Heart right ventricle (tissue), 16 donors: ENCODE measurements around the gene C19orf33. TPM values are rescaled to one million over a fixed set of nuclear protein-coding genes. Genes with fewer than 3 reads are reported as not detected.

Source experiments
- ATAC-seq, 8 donors: fragments of 200-7000 bp; cut with Tn5 transposase; one replicate each; pipeline ENCODE4 v1.9.1; 2020; ENCODE audit warnings: mild to moderate bottlenecking in 8 of 8, moderate library complexity in 8 of 8, moderate number of reproducible peaks in 1 of 8
- DNase-seq, 2 donors: peaks; one replicate each; pipeline ENCODE4 v3.0.0-alpha.2; 2020
- H3K27ac ChIP-seq, 10 donors: fragments of 200-600 bp; sonication (generic) in 2 of 10; one replicate each; pipeline versions ENCODE4 v1.5.0 to v1.8.0; 2020 to 2022; ENCODE audit warnings: mild to moderate bottlenecking in 3 of 10
- H3K27me3 ChIP-seq, 7 donors: fragments of 200-600 bp; one replicate each; pipeline ENCODE4 v1.8.0; 2021 to 2022; ENCODE audit warnings: mild to moderate bottlenecking in 2 of 7
- H3K36me3 ChIP-seq, 9 donors: fragments of 200-600 bp; sonication (generic) in 1 of 9; one replicate each; pipeline versions ENCODE4 v1.5.0 to v1.8.0; 2020 to 2022; ENCODE audit warnings: mild to moderate bottlenecking in 2 of 9
- H3K4me1 ChIP-seq, 9 donors: fragments of 200-600 bp; sonication (generic) in 1 of 9; one replicate each; pipeline versions ENCODE4 v1.5.0 to v1.8.0; 2020 to 2022; ENCODE audit warnings: mild to moderate bottlenecking in 4 of 9
- H3K4me3 ChIP-seq, 10 donors: fragments of 200-600 bp; sonication (generic) in 2 of 10; one replicate each; pipeline versions ENCODE4 v1.5.0 to v1.8.0; 2020 to 2022; ENCODE audit warnings: mild to moderate bottlenecking in 7 of 10, moderate library complexity in 2 of 10
- H3K9me3 ChIP-seq, 11 donors: fragments of 200-600 bp in 10 of 11; sonication (generic) in 2 of 11; one replicate each; pipeline versions ENCODE4 v1.5.0 to v1.8.0; 2013 to 2022; ENCODE audit warnings: mild to moderate bottlenecking in 2 of 11, control low read depth in 1 of 11, moderate library complexity in 1 of 11
- WGBS, 2 donors: extraction: QIAGEN DNeasy Blood & Tissue Kit; methylation state at CpG; one replicate each; pipeline ENCODE4 v1.1.7; 2013; ENCODE audit warnings: inconsistent platforms in 1 of 2; 5-methylcytosine and 5-hydroxymethylcytosine counted together
- intact Hi-C, 10 donors: fragments of 100-400 bp; cut with DNase I; formaldehyde crosslinking; loops; one replicate each; pipeline versions ENCODE4 v1.11.1 to v1.14.2; 2022
- polyA plus RNA-seq, 2 donors: library from polyadenylated mRNA; stranded (reverse); fragments of 200-250 nt; gene quantifications; one replicate each; pipeline ENCODE4 v1.2.3, GENCODE V29; 2013
- total RNA-seq, 10 donors: library from RNA; stranded (reverse); fragmentation: NEBNext Ultra II Directional in 3 of 10; extraction: Animal tissue kit (Norgen Biotek cat#: 25700) in 3 of 10; gene quantifications; one replicate each; pipeline versions ENCODE4 v1.2.1 to v1.2.4, GENCODE V29; 2021 to 2023
- TF ChIP-seq, protein P1 (sequence below), 9 donors: fragments of 200-600 bp; sonication (generic) in 2 of 9; IDR thresholded peaks; one replicate each; pipeline versions ENCODE4 v1.5.0 to v1.8.0; 2021 to 2022; ENCODE audit warnings: antibody characterized with exemption in 9 of 9, mild to moderate bottlenecking in 5 of 9, moderate library complexity in 1 of 9
- donor health status: Arrhythmogenic right ventricular cardiomyopathy.
- donor health status: ischemic (EF 13 %, LVEDD 7.1; RV severe dilation, severe dysfunction).
- donor health status: healthy with polysubstance abuse.
- donor health status: DM: no; HTN: yes; CAD: no.
- donor health status: DM: no; HTN: no; CAD: no.
- donor health status: ischemic (EF 25% LVEDD 6.9; RV normal size, moderate dysfunction).
- donor health status: ischemic (EF 25% LVEDD 5.7; RV mildly dilated, moderate dysfunction).
- donor health status: healthy.
- donor health status: DM: yes; HTN: yes; CAD: no.
- donor health status: Ischemic cardiomyopathy.
- donor health status: ischemic (EF 35%, LVEDD 5.7; RV mildly dilated, moderate dysfunction).
- donor health status: nonischemic (EF 11% LVEDD 7.7; RV severe dilation, severe dysfunction).
- donor health status: DM: yes; HTN: yes; CAD: no.
- donor health status: PGD.
- donor health status: ischemic (EF 29% LVEDD 5.4; RV normal size, mild dysfunction).
- donor health status: nonischemic (EF 23%, LVEDD 6.1; RV moderate dilation, normal function).

Gene C19orf33
- total and polyA plus RNA-seq, 12 donors, result 2.2 to 133 (median 4.2) TPM; not detected in 2

DNA sequence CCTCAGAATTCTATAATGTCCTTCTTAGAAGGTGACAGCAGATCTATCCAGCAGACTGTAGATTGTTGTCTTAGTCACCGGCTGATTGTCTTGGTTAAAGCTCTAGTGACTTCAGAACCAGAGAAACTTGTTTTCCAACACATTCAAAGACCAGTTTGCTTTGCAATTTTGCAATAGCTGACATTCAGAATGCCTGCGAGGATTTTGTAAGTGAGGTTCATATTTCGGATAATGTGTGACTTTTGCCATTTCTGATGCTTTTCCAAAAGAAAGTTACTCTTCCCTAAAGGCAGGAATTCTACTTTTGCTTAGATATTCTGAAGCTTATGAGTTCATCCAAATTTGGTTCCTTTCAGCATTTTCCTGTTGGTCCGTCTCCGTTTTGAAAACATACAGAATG lies 26.5 kb upstream of the C19orf33 start:
- H3K27me3 ChIP-seq, result no peaks in the 10 kb centered on the region
- TF ChIP-seq, protein P1, sequence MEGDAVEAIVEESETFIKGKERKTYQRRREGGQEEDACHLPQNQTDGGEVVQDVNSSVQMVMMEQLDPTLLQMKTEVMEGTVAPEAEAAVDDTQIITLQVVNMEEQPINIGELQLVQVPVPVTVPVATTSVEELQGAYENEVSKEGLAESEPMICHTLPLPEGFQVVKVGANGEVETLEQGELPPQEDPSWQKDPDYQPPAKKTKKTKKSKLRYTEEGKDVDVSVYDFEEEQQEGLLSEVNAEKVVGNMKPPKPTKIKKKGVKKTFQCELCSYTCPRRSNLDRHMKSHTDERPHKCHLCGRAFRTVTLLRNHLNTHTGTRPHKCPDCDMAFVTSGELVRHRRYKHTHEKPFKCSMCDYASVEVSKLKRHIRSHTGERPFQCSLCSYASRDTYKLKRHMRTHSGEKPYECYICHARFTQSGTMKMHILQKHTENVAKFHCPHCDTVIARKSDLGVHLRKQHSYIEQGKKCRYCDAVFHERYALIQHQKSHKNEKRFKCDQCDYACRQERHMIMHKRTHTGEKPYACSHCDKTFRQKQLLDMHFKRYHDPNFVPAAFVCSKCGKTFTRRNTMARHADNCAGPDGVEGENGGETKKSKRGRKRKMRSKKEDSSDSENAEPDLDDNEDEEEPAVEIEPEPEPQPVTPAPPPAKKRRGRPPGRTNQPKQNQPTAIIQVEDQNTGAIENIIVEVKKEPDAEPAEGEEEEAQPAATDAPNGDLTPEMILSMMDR (IDR thresholded peaks at IDR 0.05), result no peak
- peak overlapping the region in 3 of 10 donors; percentile 13 to 16 (median 16) for H3K4me3 ChIP-seq
- 23 to 24% methylated on average over 5 of the region's 5 CpGs for WGBS, 2 donors
- H3K9me3 ChIP-seq, result no peaks in the 10 kb centered on the region
- ATAC-seq (no peak), DNase-seq (no peak)
- H3K27ac ChIP-seq, result peak overlapping the region; percentile 61 to 92 (median 84)
- H3K4me1 ChIP-seq, result peaks cover 12 to 82% (median 56%) of the 10 kb centered on the region in 9 donors
- H3K36me3 ChIP-seq, result no peaks in the 10 kb centered on the region
- intact Hi-C loops, result loop anchor here in 3 of 10 donors (5.0 kb wide), 2 partner anchors 40 to 45 kb away; partner anchors contain the start of genes KCNK6 (in 2 of the 3) and YIF1B (in 2 of the 3)

DNA sequence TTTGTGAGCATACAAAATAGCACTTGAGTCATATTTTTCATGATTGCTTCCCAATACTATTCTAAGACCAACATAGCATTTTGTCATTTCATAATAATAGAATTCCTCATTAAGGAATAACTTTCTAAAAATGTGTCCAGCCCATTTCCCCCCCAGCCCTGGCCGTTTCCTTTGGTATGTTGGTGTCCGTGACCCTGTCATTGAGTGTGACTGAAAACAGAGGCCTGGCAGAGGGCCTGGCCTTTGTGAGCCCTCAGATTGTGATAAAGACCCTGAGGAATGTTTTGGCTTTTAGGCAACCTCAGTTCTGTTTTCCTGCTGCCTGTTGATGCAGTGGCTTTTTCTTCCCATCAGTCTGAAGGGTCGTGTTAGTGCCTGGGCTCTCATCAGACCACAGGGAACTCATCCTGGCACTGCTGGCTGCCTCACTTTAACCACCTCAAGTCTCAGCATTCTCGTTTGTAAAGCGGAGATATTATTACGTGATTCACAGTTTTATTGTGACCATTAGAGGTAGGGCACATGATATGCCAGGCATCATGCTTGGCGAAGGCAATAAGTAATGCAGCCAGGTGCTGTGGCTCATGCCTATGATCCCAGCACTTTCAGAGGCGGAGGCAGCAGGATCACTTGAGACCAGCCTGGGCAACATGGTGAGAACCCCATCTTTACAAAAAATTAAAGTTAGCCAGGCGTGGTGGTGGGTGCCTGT lies 25.9 kb upstream of the C19orf33 start:
- TF ChIP-seq, protein P1 (IDR thresholded peaks at IDR 0.05), result no peak
- Histone ChIP-seq H3K27me3 (no peaks in the 10 kb centered on the region), H3K4me3 (peak overlapping the region in 3 of 10 donors; percentile 13 to 16 (median 16)), H3K36me3 (no peaks in the 10 kb centered on the region), H3K4me1 (peaks cover 12 to 87% (median 59%) of the 10 kb centered on the region in 9 donors), H3K27ac (peak overlapping the region; percentile 64 to 92 (median 84)), H3K9me3 (no peaks in the 10 kb centered on the region)
- intact Hi-C loops, result loop anchor here in 4 of 10 donors (1.0 to 5.0 kb wide), 3 partner anchors 37 to 44 kb away; partner anchors contain the start of genes YIF1B (in 3 of the 4) and KCNK6 (in 2 of the 4)
- WGBS, 2 donors, result 28 to 30% methylated on average over 9 of the region's 9 CpGs
- peak; percentile 61 to 85 for DNase-seq
- peak; percentile 88 to 95 (median 94) for ATAC-seq

DNA sequence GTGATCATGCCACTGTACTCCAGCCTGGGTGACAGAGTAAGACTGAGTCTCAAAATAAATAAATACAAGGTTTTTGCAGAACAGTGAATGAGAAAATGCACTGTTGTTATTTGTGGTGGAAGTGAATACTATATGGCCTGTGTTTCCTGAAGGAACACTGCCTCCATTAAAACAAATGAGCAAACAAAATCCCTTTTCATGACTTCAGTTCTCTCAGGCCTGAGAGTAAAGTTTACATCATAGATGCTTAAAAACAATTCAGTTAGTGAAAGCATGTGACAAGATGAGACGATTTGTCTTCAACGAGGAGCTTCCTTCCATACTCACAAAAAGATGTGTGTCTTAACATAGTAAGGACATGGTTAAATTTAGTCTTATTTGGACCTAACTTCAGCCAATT lies 25.3 kb upstream of the C19orf33 start:
- peaks cover 12 to 87% (median 59%) of the 10 kb centered on the region in 9 donors for H3K4me1 ChIP-seq
- WGBS, 2 donors, result 31 to 34% methylated on average over 2 of the region's 2 CpGs
- DNase-seq (no peak), ATAC-seq (no peak)
- peak overlapping the region; percentile 64 to 92 (median 84) for H3K27ac ChIP-seq
- no peaks in the 10 kb centered on the region for H3K27me3 ChIP-seq
- H3K9me3 ChIP-seq, result no peaks in the 10 kb centered on the region
- peak overlapping the region in 1 of 10 donors; percentile 16 for H3K4me3 ChIP-seq
- intact Hi-C loops, result loop anchor here in 4 of 10 donors (1.0 to 5.0 kb wide), 3 partner anchors 37 to 44 kb away; partner anchors contain the start of genes YIF1B (in 3 of the 4) and KCNK6 (in 2 of the 4)
- H3K36me3 ChIP-seq, result no peaks in the 10 kb centered on the region
- TF ChIP-seq, protein P1 (IDR thresholded peaks at IDR 0.05), result no peak

DNA sequence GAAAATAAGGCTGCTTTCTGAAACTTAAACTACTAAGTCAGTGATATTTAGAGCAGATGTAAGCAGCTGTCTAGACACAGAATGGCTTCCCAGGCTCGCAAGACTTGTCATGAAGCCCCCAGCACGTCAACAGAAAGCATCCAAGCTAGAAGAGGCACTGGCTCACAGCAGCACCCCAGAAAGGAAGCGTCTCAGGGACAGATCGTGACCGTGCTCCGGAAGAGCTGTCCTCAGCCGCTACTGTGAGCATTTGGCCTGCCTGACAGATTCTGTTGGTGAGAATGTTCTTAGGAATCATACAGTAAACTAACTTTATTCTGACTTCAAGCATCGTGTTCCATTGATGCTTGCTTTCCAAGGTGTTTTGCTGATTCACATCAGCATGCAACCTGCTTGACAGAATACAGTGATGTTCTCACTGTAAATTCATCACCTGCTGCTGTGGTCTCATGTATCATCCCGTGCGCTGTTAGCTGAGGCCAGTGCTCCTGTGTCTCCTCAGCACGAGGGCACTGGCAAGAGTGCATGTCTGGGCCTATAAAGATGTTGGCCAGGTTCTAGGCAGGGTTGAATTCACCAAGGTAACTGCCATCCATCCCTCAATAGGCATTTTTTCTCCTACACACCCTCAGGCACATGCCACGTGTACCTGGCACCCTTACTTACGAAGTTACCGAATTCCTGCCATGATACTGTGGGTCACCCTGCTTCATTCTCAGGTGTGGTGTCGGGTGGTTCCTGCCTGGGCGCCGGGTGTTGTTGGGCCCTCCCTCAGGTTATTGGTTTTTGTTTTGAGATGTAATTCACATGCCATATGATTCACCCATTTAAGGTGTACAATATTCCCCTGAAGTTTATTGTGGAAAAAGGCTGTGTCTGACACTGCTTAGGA lies 23.8 kb upstream of the C19orf33 start:
- Histone ChIP-seq H3K36me3 (no peaks in the 10 kb centered on the region), H3K27ac (peak overlapping the region in 9 of 10 donors; percentile 15 to 92 (median 84)), H3K4me1 (peaks cover 9 to 73% (median 47%) of the 10 kb centered on the region in 9 donors), H3K9me3 (no peaks in the 10 kb centered on the region), H3K27me3 (no peaks in the 10 kb centered on the region), H3K4me3 (no peak overlapping the region)
- TF ChIP-seq, protein P1 (IDR thresholded peaks at IDR 0.05), result no peak
- WGBS, 2 donors, result 51 to 56% methylated on average over 17 of the region's 17 CpGs
- intact Hi-C loops, result loop anchor here in 1 of 10 donors (5.0 kb wide), 1 partner anchor 37 kb away; the partner anchor contains the start of genes KCNK6 and YIF1B
- no peak for DNase-seq
- peak in 1 of 8 donors; percentile 53 for ATAC-seq
